PFSK-1 (cell line): Measurements from ENCODE around the gene LGALS1.

Source experiments
- FOXP2 ChIP-seq: optimal IDR thresholded peaks from 2 replicates; pipeline ENCODE3; 2011; ENCODE audit warnings: borderline replicate concordance, control low read depth, inconsistent platforms; ENCODE audit not compliant: insufficient read depth; ENCODE audit errors: extremely low read length, extremely low read depth
- POLR2AphosphoS5 ChIP-seq: IDR thresholded peaks from 2 replicates; pipeline ENCODE4 v1.6.1; 2012; ENCODE audit warnings: low read depth, mild to moderate bottlenecking, control low read depth, low read length, moderate library complexity
- REST ChIP-seq, 2 experiments: IDR thresholded peaks; 2 replicates each; pipeline versions ENCODE4 v1.6.1 to v1.8.0; 2011 to 2012; ENCODE audit warnings: low read depth in 2 of 2, low read length in 2 of 2, control low read depth in 1 of 2, inconsistent platforms in 1 of 2, mild to moderate bottlenecking in 1 of 2, moderate library complexity in 1 of 2; ENCODE audit not compliant: insufficient read depth in 1 of 2
- SIN3A ChIP-seq: IDR thresholded peaks from 2 replicates; pipeline ENCODE4 v1.6.1; 2012; ENCODE audit warnings: mild to moderate bottlenecking, low read length, moderate library complexity, borderline replicate concordance; ENCODE audit not compliant: insufficient read depth
- TAF1 ChIP-seq: IDR thresholded peaks from 2 replicates; pipeline ENCODE4 v1.6.1; 2012; ENCODE audit warnings: low read length, control low read depth, borderline replicate concordance; ENCODE audit not compliant: insufficient read depth

GRCh38 chr22:37659066-37659896 lies 16.2 kb upstream of the LGALS1 start:
- TF ChIP-seq POLR2AphosphoS5 (no peak), SIN3A (no peak), REST (IDR thresholded peaks at IDR 0.05; ENCODE audit: insufficient read depth in 1 of 2, low read depth in 2 of 2, low read length in 2 of 2) (no peak), TAF1 (no peak), FOXP2 (no peak)
